ENCODE data around the gene GPATCH4. TPM values are rescaled to one million over a fixed set of nuclear protein-coding genes. Genes with fewer than 3 reads are reported as not detected.

GPATCH4 gene
- 10 to 100 TPM; 30.2 to 77.5 (median 35.5) TPM for total RNA-seq

DNA sequence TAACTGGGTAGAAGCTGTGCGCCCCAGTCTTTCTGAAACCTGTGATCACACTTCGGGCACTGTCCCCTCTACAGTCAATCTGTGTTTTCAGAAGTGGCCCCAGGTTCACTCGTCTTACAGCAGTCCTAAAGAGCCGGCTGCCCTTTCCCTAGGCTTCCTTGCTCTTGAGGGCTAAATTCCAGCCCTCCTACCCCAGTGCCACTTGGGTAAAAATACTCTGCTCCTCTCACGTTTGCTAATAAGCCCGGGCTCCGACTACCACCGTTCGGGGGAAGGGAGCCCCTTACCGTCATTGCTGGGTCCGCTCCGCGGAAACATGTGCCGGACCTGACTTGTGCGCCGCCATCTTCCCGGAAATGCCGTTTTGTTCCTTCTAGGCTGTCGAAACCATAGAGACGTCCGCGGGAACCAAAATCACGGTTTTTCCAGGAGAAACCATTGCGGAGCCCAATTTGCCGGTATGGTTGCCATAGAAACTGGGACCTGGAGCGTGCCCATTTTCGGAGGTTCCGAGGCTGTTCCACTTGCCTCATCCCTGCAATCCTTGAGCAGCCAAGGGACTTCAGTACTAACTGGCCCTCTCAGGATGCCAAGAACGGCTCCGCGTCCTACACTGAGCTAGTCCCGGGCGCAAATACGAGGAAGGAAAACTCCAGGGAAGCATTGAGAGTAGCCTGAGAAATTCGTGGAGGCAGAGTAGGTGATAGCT lies at the start of gene GPATCH4:
GPATCH4 (minus strand) TSS at position 358 of the 709 bp plus-strand sequence.
- TF ChIP-seq, protein P1, sequence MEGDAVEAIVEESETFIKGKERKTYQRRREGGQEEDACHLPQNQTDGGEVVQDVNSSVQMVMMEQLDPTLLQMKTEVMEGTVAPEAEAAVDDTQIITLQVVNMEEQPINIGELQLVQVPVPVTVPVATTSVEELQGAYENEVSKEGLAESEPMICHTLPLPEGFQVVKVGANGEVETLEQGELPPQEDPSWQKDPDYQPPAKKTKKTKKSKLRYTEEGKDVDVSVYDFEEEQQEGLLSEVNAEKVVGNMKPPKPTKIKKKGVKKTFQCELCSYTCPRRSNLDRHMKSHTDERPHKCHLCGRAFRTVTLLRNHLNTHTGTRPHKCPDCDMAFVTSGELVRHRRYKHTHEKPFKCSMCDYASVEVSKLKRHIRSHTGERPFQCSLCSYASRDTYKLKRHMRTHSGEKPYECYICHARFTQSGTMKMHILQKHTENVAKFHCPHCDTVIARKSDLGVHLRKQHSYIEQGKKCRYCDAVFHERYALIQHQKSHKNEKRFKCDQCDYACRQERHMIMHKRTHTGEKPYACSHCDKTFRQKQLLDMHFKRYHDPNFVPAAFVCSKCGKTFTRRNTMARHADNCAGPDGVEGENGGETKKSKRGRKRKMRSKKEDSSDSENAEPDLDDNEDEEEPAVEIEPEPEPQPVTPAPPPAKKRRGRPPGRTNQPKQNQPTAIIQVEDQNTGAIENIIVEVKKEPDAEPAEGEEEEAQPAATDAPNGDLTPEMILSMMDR (IDR thresholded peaks at IDR 0.05), result no peak
- peak; percentile 57 for DNase-seq (ENCODE audit: low spot score)
- peak; percentile 85 for ATAC-seq (ENCODE audit: low FRiP score)

DNA sequence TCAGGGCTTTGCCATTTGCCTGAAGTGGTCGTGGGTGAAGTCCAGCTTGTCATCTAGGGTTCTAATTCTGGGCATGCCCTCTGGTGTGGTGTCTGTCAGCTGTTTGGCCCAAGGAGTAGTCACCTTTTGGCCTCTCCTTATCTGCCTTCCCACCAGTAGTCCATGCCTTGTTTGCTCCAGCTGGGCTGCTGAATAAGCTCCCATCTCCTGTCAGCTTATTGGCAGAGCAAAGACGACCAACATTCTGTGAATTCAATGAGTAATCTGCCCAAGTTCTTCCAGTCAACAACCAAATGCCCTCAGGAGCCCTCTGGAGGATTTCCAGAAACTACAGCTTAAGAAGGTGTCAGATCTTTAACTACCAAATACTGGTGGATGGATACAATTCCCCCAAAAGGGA lies 47.7 kb upstream of the GPATCH4 start:
- ATAC-seq (ENCODE audit: low FRiP score) (no peak), DNase-seq (ENCODE audit: low spot score) (no peak)
- TF ChIP-seq, protein P1 (IDR thresholded peaks at IDR 0.05), result no peak

DNA sequence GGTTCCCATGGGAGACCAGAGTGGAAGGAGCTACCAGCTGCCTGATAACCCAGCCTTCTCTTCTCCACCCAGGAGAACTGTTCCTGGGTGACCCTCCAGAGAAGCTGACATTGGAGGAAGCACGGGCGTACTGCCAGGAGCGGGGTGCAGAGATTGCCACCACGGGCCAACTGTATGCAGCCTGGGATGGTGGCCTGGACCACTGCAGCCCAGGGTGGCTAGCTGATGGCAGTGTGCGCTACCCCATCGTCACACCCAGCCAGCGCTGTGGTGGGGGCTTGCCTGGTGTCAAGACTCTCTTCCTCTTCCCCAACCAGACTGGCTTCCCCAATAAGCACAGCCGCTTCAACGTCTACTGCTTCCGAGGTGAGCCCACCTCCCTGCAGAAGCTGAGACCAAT lies 47.2 kb upstream of the GPATCH4 start:
- TF ChIP-seq, protein P1 (IDR thresholded peaks at IDR 0.05), result no peak
- ATAC-seq (ENCODE audit: low FRiP score) (no peak), DNase-seq (ENCODE audit: low spot score) (no peak)

DNA sequence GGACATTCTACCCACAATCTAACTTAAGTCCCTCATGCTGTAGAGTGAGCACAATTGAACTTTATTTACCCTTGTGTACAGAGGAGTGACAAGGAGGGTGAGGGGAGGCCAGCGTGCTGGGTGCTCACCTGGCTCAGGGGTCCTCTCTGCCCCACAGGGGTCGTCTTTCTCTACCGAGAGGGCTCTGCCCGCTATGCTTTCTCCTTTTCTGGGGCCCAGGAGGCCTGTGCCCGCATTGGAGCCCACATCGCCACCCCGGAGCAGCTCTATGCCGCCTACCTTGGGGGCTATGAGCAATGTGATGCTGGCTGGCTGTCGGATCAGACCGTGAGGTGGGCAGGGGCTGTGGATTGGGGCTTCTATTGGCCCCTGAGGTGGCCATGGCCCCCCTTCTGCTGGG lies 46.1 kb upstream of the GPATCH4 start:
- TF ChIP-seq, protein P1 (IDR thresholded peaks at IDR 0.05), result no peak
- ATAC-seq (ENCODE audit: low FRiP score), result no peak
- no peak for DNase-seq (ENCODE audit: low spot score)

DNA sequence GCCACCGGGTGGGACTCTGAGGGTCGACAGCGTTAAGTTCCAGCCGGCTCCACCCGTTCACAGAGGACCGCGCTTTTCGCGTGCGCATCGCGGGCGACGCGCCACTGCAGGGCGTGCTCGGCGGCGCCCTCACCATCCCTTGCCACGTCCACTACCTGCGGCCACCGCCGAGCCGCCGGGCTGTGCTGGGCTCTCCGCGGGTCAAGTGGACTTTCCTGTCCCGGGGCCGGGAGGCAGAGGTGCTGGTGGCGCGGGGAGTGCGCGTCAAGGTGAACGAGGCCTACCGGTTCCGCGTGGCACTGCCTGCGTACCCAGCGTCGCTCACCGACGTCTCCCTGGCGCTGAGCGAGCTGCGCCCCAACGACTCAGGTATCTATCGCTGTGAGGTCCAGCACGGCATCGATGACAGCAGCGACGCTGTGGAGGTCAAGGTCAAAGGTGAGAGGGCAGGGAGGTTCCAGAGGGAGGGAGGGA lies 45.5 kb upstream of the GPATCH4 start:
- no peak for DNase-seq (ENCODE audit: low spot score)
- TF ChIP-seq, protein P1 (IDR thresholded peaks at IDR 0.05), result no peak
- no peak for ATAC-seq (ENCODE audit: low FRiP score)

DNA sequence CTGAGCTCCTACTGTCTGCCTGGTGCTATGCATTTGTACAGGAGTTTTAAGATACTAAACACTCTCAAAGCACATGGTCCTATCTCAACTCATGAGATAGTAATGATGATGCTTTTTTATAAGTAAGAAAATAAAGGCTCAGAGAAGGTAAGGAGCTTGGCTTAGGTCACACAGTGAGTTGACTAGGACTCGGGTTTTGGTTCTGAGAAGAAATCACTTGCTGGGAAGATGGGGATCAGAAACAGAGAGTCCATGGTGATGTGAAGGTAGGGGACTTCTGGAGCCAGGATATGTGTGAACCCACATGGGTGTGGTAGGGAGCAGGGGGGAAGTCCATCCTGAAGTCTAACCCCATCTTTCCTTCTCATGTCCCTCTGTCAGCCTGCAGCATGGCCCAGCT lies 44.4 kb upstream of the GPATCH4 start:
- TF ChIP-seq, protein P1 (IDR thresholded peaks at IDR 0.05), result no peak
- no peak for DNase-seq (ENCODE audit: low spot score)
- no peak for ATAC-seq (ENCODE audit: low FRiP score)

DNA sequence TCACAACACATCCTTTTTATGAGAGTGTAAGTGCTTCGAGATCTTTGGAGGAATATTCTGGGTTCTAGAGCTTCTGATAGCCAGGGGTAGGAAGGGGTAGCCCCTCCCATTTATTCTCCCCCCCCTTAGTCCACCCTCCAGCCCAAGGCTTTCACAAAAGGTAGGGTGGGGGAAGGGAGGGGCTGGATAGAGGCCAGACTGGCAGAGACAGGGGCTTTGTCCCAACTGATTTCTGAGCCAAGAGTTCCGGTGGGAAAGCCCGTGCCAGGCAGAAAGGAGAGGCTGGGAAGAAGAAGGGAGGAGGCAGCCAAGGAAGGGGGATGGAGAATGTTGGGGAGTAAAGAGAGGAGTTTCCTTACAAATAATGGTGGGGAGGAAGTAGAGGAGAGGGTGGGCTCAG lies 43.8 kb upstream of the GPATCH4 start:
- TF ChIP-seq, protein P1 (IDR thresholded peaks at IDR 0.05), result no peak
- DNase-seq (ENCODE audit: low spot score), result no peak
- no peak for ATAC-seq (ENCODE audit: low FRiP score)

Measured in omental fat pad (tissue), 4 donors.